Measurements from ENCODE around the gene TRIM2.

GRCh38 chr4:153204728-153205648, 745 bp downstream of the TRIM2 start:
- TF ChIP-seq, protein P1, sequence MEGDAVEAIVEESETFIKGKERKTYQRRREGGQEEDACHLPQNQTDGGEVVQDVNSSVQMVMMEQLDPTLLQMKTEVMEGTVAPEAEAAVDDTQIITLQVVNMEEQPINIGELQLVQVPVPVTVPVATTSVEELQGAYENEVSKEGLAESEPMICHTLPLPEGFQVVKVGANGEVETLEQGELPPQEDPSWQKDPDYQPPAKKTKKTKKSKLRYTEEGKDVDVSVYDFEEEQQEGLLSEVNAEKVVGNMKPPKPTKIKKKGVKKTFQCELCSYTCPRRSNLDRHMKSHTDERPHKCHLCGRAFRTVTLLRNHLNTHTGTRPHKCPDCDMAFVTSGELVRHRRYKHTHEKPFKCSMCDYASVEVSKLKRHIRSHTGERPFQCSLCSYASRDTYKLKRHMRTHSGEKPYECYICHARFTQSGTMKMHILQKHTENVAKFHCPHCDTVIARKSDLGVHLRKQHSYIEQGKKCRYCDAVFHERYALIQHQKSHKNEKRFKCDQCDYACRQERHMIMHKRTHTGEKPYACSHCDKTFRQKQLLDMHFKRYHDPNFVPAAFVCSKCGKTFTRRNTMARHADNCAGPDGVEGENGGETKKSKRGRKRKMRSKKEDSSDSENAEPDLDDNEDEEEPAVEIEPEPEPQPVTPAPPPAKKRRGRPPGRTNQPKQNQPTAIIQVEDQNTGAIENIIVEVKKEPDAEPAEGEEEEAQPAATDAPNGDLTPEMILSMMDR (IDR thresholded peaks at IDR 0.05) = peak in 4 of 6 experiments; percentile 15 to 37 (median 34)
- peak in 1 of 2 donors; percentile 55 for TF ChIP-seq POLR2A (IDR thresholded peaks at IDR 0.05)

Data from thyroid gland (tissue), 4 donors.